Astrocyte (in vitro differentiated cells and primary cell): ENCODE data around the gene PRKCA. TPM values are rescaled to one million over a fixed set of nuclear protein-coding genes. Genes with fewer than 3 reads are reported as not detected.

Experiments
- DNase-seq: peaks from one replicate; pipeline ENCODE4 v3.0.0-alpha.2; 2010; ENCODE audit warnings: low read depth
- FAIRE-seq: peaks from 2 replicates; lab custom pipeline; 2011; peaks lifted over from hg19 to GRCh38; lab: Jason Lieb, UNC
- H2AFZ ChIP-seq: 2 replicates; pipeline ENCODE4 v1.6.0; 2012; ENCODE audit warnings: low read depth, low read length, inconsistent platforms
- H3K27ac ChIP-seq: 2 replicates; pipeline ENCODE4 v1.5.1; 2011; ENCODE audit warnings: low read depth, low read length, inconsistent platforms
- H3K27me3 ChIP-seq: 2 replicates; pipeline ENCODE4 v1.6.0; 2011; ENCODE audit warnings: low read length, inconsistent platforms; ENCODE audit not compliant: insufficient read depth
- H3K36me3 ChIP-seq: 2 replicates; pipeline ENCODE4 v1.5.1; 2011; ENCODE audit warnings: low read length, inconsistent platforms; ENCODE audit not compliant: insufficient read depth
- H3K4me1 ChIP-seq: 2 replicates; pipeline ENCODE4 v1.5.1; 2011; ENCODE audit warnings: low read length, inconsistent platforms; ENCODE audit not compliant: insufficient read depth
- H3K4me2 ChIP-seq: 2 replicates; pipeline ENCODE4 v1.6.0; 2012; ENCODE audit warnings: low read length, inconsistent platforms
- H3K4me3 ChIP-seq: 2 replicates; pipeline ENCODE4 v1.5.1; 2011; ENCODE audit warnings: low read depth, mild to moderate bottlenecking, low read length, inconsistent platforms; ENCODE audit not compliant: insufficient read depth
- H3K79me2 ChIP-seq: 2 replicates; pipeline ENCODE4 v1.6.0; 2012; ENCODE audit warnings: mild to moderate bottlenecking, low read length, inconsistent platforms; ENCODE audit not compliant: insufficient read depth
- H3K9ac ChIP-seq: 2 replicates; pipeline ENCODE4 v1.6.0; 2012; ENCODE audit warnings: mild to moderate bottlenecking, low read length, inconsistent platforms
- H3K9me3 ChIP-seq: 2 replicates; pipeline ENCODE4 v1.5.1; 2012; ENCODE audit warnings: low read depth, mild to moderate bottlenecking, low read length, inconsistent platforms; ENCODE audit not compliant: insufficient read depth
- H4K20me1 ChIP-seq: 2 replicates; pipeline ENCODE4 v1.6.0; 2012; ENCODE audit warnings: low read length, inconsistent platforms; ENCODE audit not compliant: insufficient read depth
- H3K27ac Mint-ChIP-seq: one replicate; pipeline ENCODE4 v1.8.0; 2021; ENCODE audit warnings: mild to moderate bottlenecking, mixed read lengths; ENCODE audit not compliant: unreplicated experiment
- H3K27me3 Mint-ChIP-seq: one replicate; pipeline ENCODE4 v1.8.0; 2021; ENCODE audit warnings: low read depth, mixed read lengths; ENCODE audit not compliant: unreplicated experiment
- H3K36me3 Mint-ChIP-seq: one replicate; pipeline ENCODE4 v1.8.0; 2021; ENCODE audit warnings: low read depth, mixed read lengths; ENCODE audit not compliant: unreplicated experiment
- H3K4me1 Mint-ChIP-seq: one replicate; pipeline ENCODE4 v1.8.0; 2021; ENCODE audit warnings: low read depth, mixed read lengths; ENCODE audit not compliant: unreplicated experiment
- H3K4me3 Mint-ChIP-seq: one replicate; pipeline ENCODE4 v1.8.0; 2021; ENCODE audit warnings: mild to moderate bottlenecking, moderate library complexity, mixed read lengths; ENCODE audit not compliant: unreplicated experiment
- H3K9me3 Mint-ChIP-seq: one replicate; pipeline ENCODE4 v1.8.0; 2021; ENCODE audit warnings: mild to moderate bottlenecking, mixed read lengths; ENCODE audit not compliant: unreplicated experiment
- EZH2 ChIP-seq: IDR thresholded peaks from 2 replicates; pipeline ENCODE4 v1.6.1; 2012; ENCODE audit warnings: mild to moderate bottlenecking, low read length, inconsistent platforms; ENCODE audit not compliant: insufficient read depth
- total RNA-seq: library from RNA; stranded (reverse); gene quantifications from 2 replicates; pipeline ENCODE4 v1.2.1, GENCODE V29; 2021
- TF ChIP-seq, protein P1 (sequence below): IDR thresholded peaks from 2 replicates; pipeline ENCODE4 v1.5.1; 2011; ENCODE audit warnings: low read depth, mild to moderate bottlenecking, inconsistent platforms, low read length, moderate library complexity; ENCODE audit not compliant: insufficient read depth

Gene PRKCA
- total RNA-seq, 1 donor from 2014 or later = 49.9 TPM

DNA sequence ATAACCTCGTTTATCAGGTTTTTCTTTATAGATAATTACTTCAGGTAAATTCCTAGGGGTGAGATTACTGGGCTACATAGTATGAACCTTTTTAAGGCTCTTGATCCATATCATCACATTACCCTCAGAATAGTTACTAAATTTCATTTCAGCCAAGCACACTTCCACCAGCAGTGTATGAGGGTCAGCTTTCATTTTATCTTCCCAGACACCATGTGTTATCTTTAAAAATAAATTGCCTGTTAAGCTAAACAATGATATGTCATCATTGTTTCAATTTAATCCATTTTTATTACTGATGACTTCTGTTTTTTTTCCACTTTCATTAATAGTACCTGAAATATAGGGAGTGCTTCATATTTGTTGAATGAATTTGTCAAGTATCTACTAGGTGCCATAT lies 33.4 kb downstream of the PRKCA start:
- no peaks in the 10 kb centered on the region for H3K9me3 ChIP-seq
- no peaks in the 10 kb centered on the region for H3K4me1 ChIP-seq
- peaks cover 49% of the 10 kb centered on the region for H4K20me1 ChIP-seq
- DNase-seq (no peak), FAIRE-seq (no peak)
- H2AFZ ChIP-seq = no peak overlapping the region
- no peak overlapping the region for H3K27ac Mint-ChIP-seq
- peaks cover 63% of the 10 kb centered on the region for H3K79me2 ChIP-seq
- no peak overlapping the region for H3K4me2 ChIP-seq
- H3K27me3 ChIP-seq = no peaks in the 10 kb centered on the region
- H3K36me3 ChIP-seq = no peaks in the 10 kb centered on the region
- no peaks in the 10 kb centered on the region for H3K27me3 Mint-ChIP-seq
- TF ChIP-seq, protein P1, sequence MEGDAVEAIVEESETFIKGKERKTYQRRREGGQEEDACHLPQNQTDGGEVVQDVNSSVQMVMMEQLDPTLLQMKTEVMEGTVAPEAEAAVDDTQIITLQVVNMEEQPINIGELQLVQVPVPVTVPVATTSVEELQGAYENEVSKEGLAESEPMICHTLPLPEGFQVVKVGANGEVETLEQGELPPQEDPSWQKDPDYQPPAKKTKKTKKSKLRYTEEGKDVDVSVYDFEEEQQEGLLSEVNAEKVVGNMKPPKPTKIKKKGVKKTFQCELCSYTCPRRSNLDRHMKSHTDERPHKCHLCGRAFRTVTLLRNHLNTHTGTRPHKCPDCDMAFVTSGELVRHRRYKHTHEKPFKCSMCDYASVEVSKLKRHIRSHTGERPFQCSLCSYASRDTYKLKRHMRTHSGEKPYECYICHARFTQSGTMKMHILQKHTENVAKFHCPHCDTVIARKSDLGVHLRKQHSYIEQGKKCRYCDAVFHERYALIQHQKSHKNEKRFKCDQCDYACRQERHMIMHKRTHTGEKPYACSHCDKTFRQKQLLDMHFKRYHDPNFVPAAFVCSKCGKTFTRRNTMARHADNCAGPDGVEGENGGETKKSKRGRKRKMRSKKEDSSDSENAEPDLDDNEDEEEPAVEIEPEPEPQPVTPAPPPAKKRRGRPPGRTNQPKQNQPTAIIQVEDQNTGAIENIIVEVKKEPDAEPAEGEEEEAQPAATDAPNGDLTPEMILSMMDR = no peak
- no peak for TF ChIP-seq EZH2
- no peak overlapping the region for H3K9ac ChIP-seq
- peaks cover 22% of the 10 kb centered on the region for H3K4me1 Mint-ChIP-seq
- no peaks in the 10 kb centered on the region for H3K9me3 Mint-ChIP-seq
- no peak overlapping the region for H3K4me3 Mint-ChIP-seq
- H3K4me3 ChIP-seq = no peak overlapping the region
- no peaks in the 10 kb centered on the region for H3K36me3 Mint-ChIP-seq
- H3K27ac ChIP-seq = no peak overlapping the region

DNA sequence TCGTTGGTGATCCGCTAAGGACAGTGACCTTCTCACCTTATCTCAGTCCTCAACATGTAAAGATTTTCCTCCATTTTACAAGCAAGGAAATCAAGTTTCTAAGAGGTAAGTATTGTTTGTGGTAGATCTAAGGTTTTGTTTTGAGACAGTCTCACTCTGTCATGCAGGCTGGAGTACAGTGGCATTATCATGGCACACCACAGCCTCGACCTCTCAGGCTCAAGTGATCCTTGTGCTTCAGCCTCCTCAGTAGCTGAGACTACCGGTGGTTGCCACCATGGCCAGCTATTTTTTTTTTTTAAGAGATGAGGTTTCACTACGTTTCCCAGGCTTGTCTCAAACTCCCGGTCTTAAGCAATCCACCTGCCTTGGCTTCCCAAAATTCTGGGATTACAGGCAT lies 34.9 kb downstream of the PRKCA start:
- H3K9ac ChIP-seq = no peak overlapping the region
- no peak overlapping the region for H3K27ac ChIP-seq
- no peaks in the 10 kb centered on the region for H3K27me3 ChIP-seq
- Mint-ChIP-seq H3K4me1 (peaks cover 17% of the 10 kb centered on the region), H3K27ac (no peak overlapping the region), H3K27me3 (no peaks in the 10 kb centered on the region), H3K9me3 (no peaks in the 10 kb centered on the region), H3K36me3 (no peaks in the 10 kb centered on the region), H3K4me3 (no peak overlapping the region)
- DNase-seq (no peak), FAIRE-seq (no peak)
- no peak overlapping the region for H3K4me2 ChIP-seq
- H3K4me1 ChIP-seq = no peaks in the 10 kb centered on the region
- H2AFZ ChIP-seq = no peak overlapping the region
- TF ChIP-seq EZH2 = no peak
- TF ChIP-seq, protein P1 = no peak
- peaks cover 62% of the 10 kb centered on the region for H3K79me2 ChIP-seq
- H4K20me1 ChIP-seq = peaks cover 43% of the 10 kb centered on the region
- no peak overlapping the region for H3K4me3 ChIP-seq
- no peaks in the 10 kb centered on the region for H3K36me3 ChIP-seq
- no peaks in the 10 kb centered on the region for H3K9me3 ChIP-seq

DNA sequence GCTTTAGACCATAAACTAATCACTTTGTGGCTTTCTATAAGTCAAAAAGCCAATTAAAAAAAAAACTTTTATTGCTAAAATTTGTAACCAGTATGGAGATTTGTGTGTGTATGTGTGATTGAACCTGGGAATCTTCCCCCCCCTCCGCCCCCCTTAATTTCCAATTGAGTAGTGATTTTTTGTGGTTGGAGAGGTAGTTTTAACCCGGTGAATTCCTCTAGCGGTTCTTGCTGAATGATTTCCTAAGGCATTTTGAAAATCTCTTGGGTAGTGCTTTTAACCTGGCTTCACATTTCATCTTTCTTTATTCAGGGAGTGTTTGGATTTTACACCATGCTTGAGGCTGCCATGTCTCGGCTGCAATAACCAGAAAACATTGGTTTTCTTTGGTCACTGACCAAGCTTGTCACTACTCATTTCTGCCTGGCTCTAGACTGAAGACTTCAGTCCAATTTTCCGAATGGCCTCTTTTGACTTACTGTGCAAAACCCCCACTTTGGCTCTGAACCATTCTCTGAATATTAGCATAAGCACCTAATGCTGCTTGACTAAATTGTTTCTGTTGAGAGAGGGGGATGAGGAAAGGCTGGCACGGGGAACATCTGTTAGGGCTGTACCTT lies 35.6 kb downstream of the PRKCA start:
- H3K79me2 ChIP-seq = peaks cover 59% of the 10 kb centered on the region
- Mint-ChIP-seq H3K27ac (no peak overlapping the region), H3K9me3 (no peaks in the 10 kb centered on the region)

More for the DNA sequence above, 35.6 kb downstream of the PRKCA start:
- no peaks in the 10 kb centered on the region for H3K27me3 ChIP-seq
- no peaks in the 10 kb centered on the region for H3K36me3 Mint-ChIP-seq
- no peak overlapping the region for H3K27ac ChIP-seq
- peaks cover 43% of the 10 kb centered on the region for H4K20me1 ChIP-seq
- H3K4me3 Mint-ChIP-seq = no peak overlapping the region
- H3K4me1 Mint-ChIP-seq = peaks cover 17% of the 10 kb centered on the region
- H3K4me1 ChIP-seq = no peaks in the 10 kb centered on the region
- no peak for TF ChIP-seq EZH2
- TF ChIP-seq, protein P1 = no peak
- H3K27me3 Mint-ChIP-seq = no peaks in the 10 kb centered on the region
- no peaks in the 10 kb centered on the region for H3K36me3 ChIP-seq
- H3K9me3 ChIP-seq = no peaks in the 10 kb centered on the region
- no peak overlapping the region for H3K4me3 ChIP-seq
- H3K4me2 ChIP-seq = no peak overlapping the region
- H2AFZ ChIP-seq = no peak overlapping the region
- DNase-seq (peak; percentile 47), FAIRE-seq (no peak)
- H3K9ac ChIP-seq = no peak overlapping the region
